GM19193 (cell line): ENCODE results near the gene C12orf42.

Experiments used
- POLR2A ChIP-seq: IDR thresholded peaks from 4 replicates; pipeline ENCODE4 v1.6.1; 2011; ENCODE audit not compliant: insufficient read depth, insufficient read length; ENCODE audit errors: extremely low read depth

The C12orf42 gene

DNA sequence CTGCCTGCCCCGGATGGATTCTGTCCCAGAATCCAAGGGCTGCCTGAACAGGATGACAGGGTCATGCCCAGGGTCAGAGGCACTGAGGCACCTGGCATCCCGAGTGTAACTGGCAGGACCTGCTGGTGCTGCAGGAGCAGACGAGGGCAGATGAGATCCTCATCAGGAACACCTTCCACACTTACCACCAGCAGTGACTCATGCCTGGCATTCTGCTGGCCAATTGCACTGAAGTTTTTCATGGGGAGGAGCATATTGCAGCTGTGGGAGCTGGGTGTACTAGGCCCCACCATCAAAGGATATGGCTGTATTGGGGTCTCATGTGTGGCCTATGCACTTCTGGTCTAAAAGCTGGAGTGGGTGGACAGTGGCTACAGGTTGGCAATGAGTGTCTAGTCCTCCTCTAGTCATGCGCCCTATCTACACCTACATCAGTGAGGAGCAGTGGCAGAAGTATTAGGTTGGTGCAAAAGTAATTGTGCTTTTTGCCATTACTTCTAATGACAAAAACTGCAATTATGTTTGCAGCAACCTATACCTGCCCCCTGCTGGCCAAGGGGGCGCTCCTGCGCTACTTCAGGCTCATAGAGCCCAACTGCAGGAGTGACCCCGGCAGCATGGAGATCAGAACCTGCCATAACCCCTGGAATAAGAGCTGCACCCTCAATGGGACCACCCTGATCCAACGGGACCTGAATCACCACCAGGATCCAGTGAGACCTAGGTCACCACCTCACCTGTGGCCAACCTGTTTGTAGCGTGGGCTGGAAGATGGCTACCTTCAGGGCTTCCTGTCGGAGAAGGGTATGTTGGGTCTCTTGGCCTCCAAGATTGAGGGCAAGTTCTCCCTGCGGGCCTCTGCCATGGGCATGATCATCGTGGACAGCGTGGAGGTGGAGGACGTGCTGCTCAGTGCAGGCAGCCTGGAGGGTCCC, 8.0 kb upstream of the C12orf42 start:
- TF ChIP-seq POLR2A = no peak

DNA sequence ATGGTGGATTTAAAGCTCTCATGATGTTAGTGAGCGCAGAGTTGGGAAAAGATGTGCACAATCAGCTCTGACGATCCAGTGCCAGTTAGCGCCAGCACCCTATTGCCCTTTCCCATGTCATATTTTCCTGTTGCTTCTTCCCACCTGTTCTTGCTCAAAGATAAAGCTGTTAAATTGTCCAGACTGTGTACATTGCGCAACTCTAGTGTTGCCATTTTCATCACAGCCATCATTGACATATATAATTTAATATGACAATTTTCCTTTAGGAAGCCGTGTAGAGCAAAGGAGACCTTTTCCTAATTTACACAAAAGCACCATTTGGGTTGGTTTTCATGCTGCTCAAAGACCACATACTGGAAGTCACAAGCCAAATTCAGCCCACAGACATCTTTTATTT, 5.7 kb upstream of the C12orf42 start:
- no peak for TF ChIP-seq POLR2A

DNA sequence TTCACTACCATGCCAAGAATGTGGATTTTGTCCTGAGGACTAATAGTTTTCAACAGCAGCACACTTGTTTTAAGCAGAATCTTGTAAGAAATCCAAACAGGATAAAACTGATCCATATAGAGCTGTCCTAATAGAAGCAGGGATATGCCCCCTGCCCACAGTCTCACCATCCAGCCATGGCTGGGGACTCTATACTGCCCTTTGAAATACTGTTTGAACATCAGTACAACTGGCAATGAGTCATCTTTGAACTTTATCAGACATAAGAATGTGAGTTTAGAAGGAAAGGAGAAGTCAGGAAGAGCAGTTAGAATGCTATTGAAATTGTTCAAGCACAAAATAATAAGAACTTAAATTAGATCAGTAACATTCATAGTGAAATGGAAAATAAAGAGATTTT, 3.8 kb upstream of the C12orf42 start:
- no peak for TF ChIP-seq POLR2A

DNA sequence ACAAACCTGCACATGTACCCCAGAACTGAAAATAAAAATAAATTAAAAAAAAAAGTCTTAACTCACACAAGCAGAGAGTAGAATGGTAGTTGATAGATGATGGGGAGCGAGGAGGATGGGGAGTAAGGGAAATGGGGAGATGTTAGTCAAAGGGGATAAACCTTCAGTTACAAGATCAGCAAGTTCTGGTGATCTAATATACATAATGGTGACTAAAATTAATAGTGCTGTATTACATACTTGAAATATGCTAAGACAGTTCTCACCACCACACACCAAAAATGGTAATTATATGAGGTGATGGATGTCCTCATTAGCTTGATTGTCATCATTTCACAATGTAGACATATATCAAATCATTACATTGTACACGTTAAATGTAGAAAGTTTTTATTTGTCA, 3.2 kb upstream of the C12orf42 start:
- no peak for TF ChIP-seq POLR2A

DNA sequence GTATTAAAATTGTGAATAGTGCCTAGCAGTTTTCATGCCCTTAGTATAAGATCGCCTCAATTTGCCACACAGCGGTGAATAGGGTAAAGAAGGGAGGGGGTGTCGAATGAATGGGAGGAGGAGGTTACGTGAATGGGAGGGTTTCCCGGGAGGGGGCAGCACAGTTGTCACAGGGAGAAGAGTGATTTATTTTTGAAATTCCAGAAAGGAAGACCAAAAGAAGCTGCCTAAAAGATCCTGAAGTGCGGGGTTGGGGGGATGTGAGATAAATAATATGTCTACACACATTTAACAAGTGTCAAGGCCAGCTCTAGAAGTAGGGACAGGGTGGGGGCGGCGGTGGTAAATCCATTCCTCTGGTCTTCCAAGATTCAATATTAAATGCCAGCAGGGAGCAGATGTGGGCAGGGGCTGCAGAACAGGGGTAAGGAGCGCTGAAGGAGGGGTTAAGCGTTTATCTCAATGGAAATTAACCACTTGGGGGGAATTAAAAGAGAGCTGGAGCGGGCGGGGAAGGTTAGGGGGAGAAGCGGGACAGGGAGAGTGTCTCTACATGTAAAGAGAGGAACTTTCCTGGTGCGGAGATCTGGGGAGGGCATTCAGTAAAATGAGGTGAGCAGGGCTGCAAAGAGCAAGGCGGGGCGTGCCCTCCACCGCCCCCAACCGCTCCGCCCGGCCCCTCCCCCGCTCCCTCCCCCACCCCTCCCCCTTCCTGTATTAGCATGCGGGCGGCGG, 867 bp downstream of the C12orf42 start:
- TF ChIP-seq POLR2A = no peak

DNA sequence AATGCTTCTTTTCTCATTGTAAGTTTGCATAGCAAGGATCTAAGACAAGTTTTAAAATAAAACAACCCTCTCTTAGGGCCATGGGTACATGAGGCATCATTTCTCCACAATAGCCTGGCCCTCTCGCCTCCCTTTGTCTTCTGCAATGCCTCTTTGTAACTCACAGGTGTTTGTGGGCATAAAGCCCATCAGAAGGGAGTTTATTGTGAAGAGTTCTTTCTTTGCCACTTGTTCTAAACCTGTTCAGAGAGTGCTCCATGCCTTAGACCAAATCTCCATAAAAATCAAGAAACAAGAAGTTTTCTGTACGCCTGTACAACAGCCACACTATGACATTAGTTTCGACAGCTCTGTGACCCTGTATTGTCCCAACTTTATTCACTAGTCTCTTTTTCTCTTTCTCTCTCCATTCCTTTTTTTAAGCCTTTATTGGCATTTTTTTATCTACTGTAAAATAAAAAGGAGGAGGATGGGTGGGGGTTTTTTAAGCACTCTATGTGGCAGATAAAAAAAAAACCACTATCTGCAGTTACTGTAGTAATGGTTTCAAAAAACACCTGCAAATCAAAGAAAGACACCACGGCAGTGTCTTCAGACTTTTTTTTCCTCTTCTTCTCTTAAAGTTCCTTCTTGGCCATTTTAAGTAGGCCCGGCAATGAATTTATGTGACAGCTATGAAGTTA, 1.6 kb downstream of the C12orf42 start:
- no peak for TF ChIP-seq POLR2A

DNA sequence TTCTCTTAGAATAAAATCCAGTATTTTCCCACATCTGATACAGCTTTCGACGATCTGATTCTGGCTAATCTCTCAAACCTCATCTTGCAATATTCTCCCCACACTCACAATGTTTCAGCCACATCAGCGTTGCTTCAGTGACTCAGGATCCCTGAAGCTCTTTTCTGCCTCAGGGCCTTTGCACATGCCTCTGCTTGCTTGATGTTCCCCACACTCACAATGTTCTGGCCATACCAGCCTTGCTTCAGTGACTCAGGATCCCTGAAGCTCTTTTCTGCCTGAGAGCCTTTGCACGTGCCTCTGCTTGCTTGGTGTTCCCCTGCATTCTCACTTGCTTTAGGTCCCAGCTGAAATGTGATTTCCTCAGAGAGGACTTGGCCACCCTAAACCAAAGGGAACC, 2.6 kb downstream of the C12orf42 start:
- TF ChIP-seq POLR2A = no peak

DNA sequence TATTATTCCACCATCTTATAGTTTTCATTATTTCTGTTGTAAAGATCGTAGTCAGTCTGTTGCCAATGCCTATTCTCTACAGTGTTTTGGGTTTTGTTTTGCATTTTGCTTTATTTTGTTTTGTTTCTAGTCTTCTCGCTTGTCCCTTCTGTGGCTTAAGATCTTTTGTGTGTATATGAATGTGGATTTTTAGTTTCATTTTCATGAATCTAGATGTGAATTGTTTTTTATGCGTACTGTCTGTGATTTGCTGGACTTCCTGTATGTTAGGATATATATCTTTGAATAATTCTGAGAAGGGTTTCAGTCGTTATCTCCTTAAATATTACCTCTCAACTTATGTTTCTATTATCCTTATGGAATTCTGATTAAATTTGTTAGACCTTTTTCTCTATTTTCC, 13.4 kb downstream of the C12orf42 start:
- TF ChIP-seq POLR2A = no peak

DNA sequence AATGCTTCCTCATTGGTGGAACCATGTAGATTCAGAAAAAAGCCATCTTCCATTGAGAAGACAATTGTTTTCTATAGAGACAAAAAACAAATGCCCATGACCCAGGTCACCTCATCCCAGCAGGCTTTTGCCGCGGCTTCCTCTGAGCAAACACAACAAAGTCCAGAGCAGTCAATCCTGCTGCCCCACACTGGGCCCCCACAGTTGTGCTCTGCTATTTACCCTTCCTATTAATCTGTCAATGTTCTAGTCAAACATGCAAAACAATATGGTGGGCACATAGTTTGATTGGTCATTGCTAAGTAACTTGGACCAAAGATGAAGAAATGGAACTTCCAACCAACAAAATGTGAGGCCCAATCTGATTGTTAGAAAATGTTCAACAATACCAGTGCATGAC, 20.7 kb downstream of the C12orf42 start:
- TF ChIP-seq POLR2A = no peak

DNA sequence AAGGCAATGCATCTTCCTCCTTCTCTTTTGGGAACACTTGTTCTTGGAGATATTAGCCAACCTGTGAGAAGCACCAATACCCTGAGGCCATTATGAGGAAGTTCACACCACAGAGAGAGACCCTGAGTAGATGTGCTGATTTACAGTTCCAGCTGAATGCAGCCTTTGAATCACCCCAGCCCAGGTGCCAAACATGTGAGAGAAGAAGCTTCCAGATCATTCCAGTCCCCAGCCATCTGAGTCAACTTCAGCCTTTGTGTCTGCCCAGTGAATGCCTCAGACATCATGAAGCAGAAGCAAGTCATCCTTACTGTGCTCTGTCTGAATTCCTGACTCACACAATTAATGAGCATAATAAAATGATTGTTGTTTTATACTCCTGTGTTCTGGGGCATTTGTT, 25.1 kb downstream of the C12orf42 start:
- TF ChIP-seq POLR2A = no peak

DNA sequence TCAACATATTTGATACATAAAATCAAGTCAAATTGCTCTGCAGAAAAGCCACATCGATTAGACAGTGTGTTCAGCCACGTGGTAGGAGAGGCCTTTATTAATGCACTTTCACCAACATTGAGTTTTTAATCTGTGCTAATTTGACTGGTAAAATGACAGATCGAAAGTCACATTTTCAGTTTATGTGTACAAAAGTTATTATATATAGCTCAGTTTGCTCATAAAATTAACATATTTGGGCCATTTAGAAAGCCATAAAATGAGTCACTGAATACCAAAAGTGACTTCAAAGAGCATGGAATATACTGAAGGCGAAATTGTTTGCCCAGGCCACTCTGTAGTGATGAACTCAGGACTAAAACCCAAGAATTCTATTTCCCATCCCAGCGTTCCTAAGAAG, 26.0 kb downstream of the C12orf42 start:
- TF ChIP-seq POLR2A = no peak

DNA sequence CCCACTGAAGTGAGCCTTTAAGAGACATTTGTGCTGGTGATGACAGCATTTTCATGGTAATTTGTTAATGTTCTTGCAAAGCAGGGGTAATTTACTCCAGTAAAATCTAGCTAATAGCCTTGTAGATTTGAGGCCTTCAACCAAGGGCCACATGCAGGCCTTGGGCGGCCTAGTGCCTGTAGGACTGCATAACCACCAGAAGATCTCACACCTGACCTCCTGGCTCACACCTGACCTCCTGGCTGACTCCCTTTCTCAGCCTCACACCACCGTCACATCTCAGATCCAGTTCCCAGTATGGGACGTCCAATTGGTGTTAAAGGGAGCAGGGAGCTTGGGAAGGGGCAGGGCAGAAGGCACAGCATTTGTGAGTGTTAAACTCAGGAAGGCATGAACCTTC, 26.9 kb downstream of the C12orf42 start:
- no peak for TF ChIP-seq POLR2A

DNA sequence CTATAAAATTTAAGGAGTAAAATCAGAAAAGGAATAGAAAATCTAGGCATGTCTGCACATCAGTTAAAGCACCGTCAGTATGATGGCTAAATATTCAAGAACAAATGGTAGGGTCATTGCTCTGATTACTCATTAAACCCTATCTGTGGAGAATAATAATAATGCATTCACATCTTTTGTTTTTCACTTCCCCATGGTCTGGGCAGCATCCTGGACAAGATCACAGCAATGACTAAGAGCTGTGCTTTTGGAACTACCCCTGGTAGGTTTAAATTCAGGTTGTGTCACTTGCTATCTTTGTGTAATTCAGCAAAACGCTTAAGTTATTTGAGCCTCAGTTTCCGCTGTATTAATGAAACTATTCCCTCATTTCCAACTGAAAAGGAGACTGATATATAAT, 33.1 kb downstream of the C12orf42 start:
- TF ChIP-seq POLR2A = no peak

DNA sequence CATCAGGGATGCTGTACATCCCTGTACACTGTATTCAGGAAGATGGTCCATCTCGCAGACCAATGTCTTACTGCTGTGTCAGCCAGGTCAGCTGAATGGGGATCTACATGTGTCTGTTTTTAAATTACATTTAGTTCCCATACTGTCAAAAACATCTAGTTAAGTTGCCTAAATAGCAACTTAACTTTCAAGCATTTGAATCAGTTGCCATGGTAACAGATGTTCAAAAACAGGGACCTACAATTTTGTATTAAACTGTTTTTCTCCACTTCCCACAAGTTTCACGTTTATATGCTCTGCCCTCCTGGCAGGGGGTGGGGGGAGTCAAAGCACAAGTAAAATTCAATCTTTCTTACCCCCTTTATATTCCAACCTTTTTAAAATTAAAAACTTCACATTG, 38.3 kb downstream of the C12orf42 start:
- no peak for TF ChIP-seq POLR2A

DNA sequence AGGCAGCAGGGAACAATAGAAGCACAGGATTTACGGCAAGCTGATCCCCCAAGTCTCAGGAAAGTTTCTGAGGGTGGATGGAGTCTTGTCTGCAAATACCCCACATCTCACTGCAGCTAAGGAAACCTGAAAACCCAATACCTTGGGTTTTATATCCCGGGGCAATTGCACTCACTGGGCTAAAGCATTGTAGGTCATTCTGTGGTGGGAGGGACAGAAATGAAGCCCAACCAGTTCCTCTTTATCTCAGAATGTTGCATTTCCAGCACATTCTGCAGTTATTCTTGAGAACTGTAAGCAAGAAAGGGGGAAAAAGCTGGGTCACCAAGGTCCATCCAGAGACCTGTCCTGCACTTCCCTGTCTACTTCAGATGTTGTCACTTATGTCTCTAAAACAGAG, 39.8 kb downstream of the C12orf42 start:
- TF ChIP-seq POLR2A = no peak
